Amniotic stem cell (primary cell): Measurements from ENCODE around the gene KLHL2.
"Not testable (repeated sequence)": the region's sequence is repeated elsewhere in the genome, so short reads cannot be mapped to it uniquely, and the experiment has no call there.

ENCODE experiments used
- DNase-seq: peaks from one replicate; lab custom pipeline; 2025; lab: John Stamatoyannopoulos, UW

KLHL2 gene

GRCh38 chr4:165203541-165204461 lies 3.6 kb upstream of the KLHL2 start:
- no peak for DNase-seq

GRCh38 chr4:165204462-165204830 lies 2.9 kb upstream of the KLHL2 start:
- no peak for DNase-seq

- no peak for DNase-seq
These were observed 338 bp upstream of the KLHL2 start for GRCh38 chr4:165207016-165207430.

GRCh38 chr4:165208221-165208652 lies 876 bp downstream of the KLHL2 start:
- DNase-seq, result no peak

GRCh38 chr4:165208741-165209388 lies 1.5 kb downstream of the KLHL2 start:
- no peak for DNase-seq

GRCh38 chr4:165209796-165210195 lies 2.4 kb downstream of the KLHL2 start:
- DNase-seq, result no peak

GRCh38 chr4:165210566-165210965 lies 3.2 kb downstream of the KLHL2 start:
- DNase-seq, result no peak

GRCh38 chr4:165212647-165213046 lies 5.3 kb downstream of the KLHL2 start:
- DNase-seq, result not testable (repeated sequence)

- not testable (repeated sequence) for DNase-seq
These were observed 6.0 kb downstream of the KLHL2 start for GRCh38 chr4:165213404-165213803.

GRCh38 chr4:165213991-165214709 lies 6.8 kb downstream of the KLHL2 start:
- not testable (repeated sequence) for DNase-seq

- DNase-seq, result not testable (repeated sequence)
These were observed 7.8 kb downstream of the KLHL2 start for GRCh38 chr4:165215034-165215751.

GRCh38 chr4:165215761-165216487 lies 8.6 kb downstream of the KLHL2 start:
- not testable (repeated sequence) for DNase-seq

- DNase-seq, result no peak
These were observed 10.0 kb downstream of the KLHL2 start for GRCh38 chr4:165217325-165217724.

- not testable (repeated sequence) for DNase-seq
These were observed 13.9 kb downstream of the KLHL2 start for GRCh38 chr4:165221306-165221705.

GRCh38 chr4:165221993-165222650 lies 14.8 kb downstream of the KLHL2 start:
- DNase-seq, result not testable (repeated sequence)

- DNase-seq, result no peak
These were observed 15.3 kb downstream of the KLHL2 start for GRCh38 chr4:165222651-165222994.

GRCh38 chr4:165227401-165227800 lies 20.0 kb downstream of the KLHL2 start:
- DNase-seq, result not testable (repeated sequence)

- DNase-seq, result not testable (repeated sequence)
These were observed 22.3 kb downstream of the KLHL2 start for GRCh38 chr4:165229490-165230200.

- DNase-seq, result not testable (repeated sequence)
These were observed 25.5 kb downstream of the KLHL2 start for GRCh38 chr4:165232623-165233433.
